Urinary bladder (tissue), 4 donors: ENCODE data around the gene GRK2. TPM values are rescaled to one million over a fixed set of nuclear protein-coding genes. Genes with fewer than 3 reads are reported as not detected.

Source experiments
- DNase-seq: peaks from one replicate; pipeline ENCODE4 v3.0.0-alpha.2; 2015; ENCODE audit errors: extremely low spot score
- H3K27ac ChIP-seq: one replicate; pipeline ENCODE4 v1.5.1; 2013; ENCODE audit warnings: low read depth, mild to moderate bottlenecking, moderate library complexity
- H3K36me3 ChIP-seq: one replicate; pipeline ENCODE4 v1.6.1; 2013; ENCODE audit warnings: mild to moderate bottlenecking, moderate library complexity; ENCODE audit not compliant: insufficient read depth
- H3K4me1 ChIP-seq: one replicate; pipeline ENCODE4 v1.6.1; 2013; ENCODE audit warnings: mild to moderate bottlenecking, moderate library complexity; ENCODE audit not compliant: insufficient read depth
- H3K4me3 ChIP-seq: one replicate; pipeline ENCODE4 v1.5.1; 2013; ENCODE audit warnings: low read depth, low read length
- WGBS: extraction: QIAGEN DNeasy Blood & Tissue Kit; methylation state at CpG from one replicate; pipeline ENCODE4 v1.1.7; 2013; 5-methylcytosine and 5-hydroxymethylcytosine counted together
- polyA plus RNA-seq: library from polyadenylated mRNA; stranded (reverse); fragments of 200-250 nt; gene quantifications from one replicate; pipeline ENCODE4 v1.2.3, GENCODE V29; 2013
- total RNA-seq: library from RNA; depleted of rRNA; stranded (reverse); fragments of >200 nt; gene quantifications from one replicate; pipeline ENCODE4 v1.2.3, GENCODE V29; 2014
- donor health status: healthy with polysubstance abuse.
- donor health status: healthy.

GRK2 gene
- total and polyA plus RNA-seq, 2 donors, result 21.1 to 66.3 TPM

- no peaks in the 10 kb centered on the region for H3K4me1 ChIP-seq
- H3K4me3 ChIP-seq, result peak overlapping the region; percentile 29
- no peak for DNase-seq
- 12% methylated on average over 18 of the region's 18 CpGs for WGBS
- no peaks in the 10 kb centered on the region for H3K36me3 ChIP-seq
- H3K27ac ChIP-seq, result no peak overlapping the region
These were observed 4.7 kb upstream of the GRK2 start for GRCh38 chr11:67261640-67261945.

- WGBS, result 54% methylated on average over 18 of the region's 18 CpGs
- H3K27ac ChIP-seq, result no peak overlapping the region
- no peaks in the 10 kb centered on the region for H3K4me1 ChIP-seq
- DNase-seq, result no peak
- no peak overlapping the region for H3K4me3 ChIP-seq
- H3K36me3 ChIP-seq, result no peaks in the 10 kb centered on the region
These were observed 4.2 kb upstream of the GRK2 start for GRCh38 chr11:67261946-67262681.

GRCh38 chr11:67262731-67263675 is 3.3 kb upstream of the GRK2 start:
- no peak overlapping the region for H3K27ac ChIP-seq
- no peak overlapping the region for H3K4me3 ChIP-seq
- 43% methylated on average over 22 of the region's 22 CpGs for WGBS
- no peak for DNase-seq
- no peaks in the 10 kb centered on the region for H3K36me3 ChIP-seq
- H3K4me1 ChIP-seq, result no peaks in the 10 kb centered on the region

GRCh38 chr11:67264260-67264659 is 2.0 kb upstream of the GRK2 start:
- Histone ChIP-seq H3K36me3 (no peaks in the 10 kb centered on the region), H3K27ac (no peak overlapping the region), H3K4me1 (no peaks in the 10 kb centered on the region), H3K4me3 (no peak overlapping the region)
- DNase-seq, result no peak
- WGBS, result 98% methylated on average over 5 of the region's 5 CpGs

- 91% methylated on average over 7 of the region's 7 CpGs for WGBS
- DNase-seq, result no peak
- Histone ChIP-seq H3K36me3 (no peaks in the 10 kb centered on the region), H3K27ac (no peak overlapping the region), H3K4me1 (no peaks in the 10 kb centered on the region), H3K4me3 (no peak overlapping the region)
These were observed 1.2 kb upstream of the GRK2 start for GRCh38 chr11:67264877-67265632.

GRCh38 chr11:67265633-67266448 is 432 bp upstream of the GRK2 start:
- no peaks in the 10 kb centered on the region for H3K36me3 ChIP-seq
- DNase-seq, result no peak
- peaks cover under 1% of the 10 kb centered on the region for H3K4me1 ChIP-seq
- 12% methylated on average over 54 of the region's 54 CpGs for WGBS
- H3K4me3 ChIP-seq, result peak overlapping the region; percentile 95
- H3K27ac ChIP-seq, result no peak overlapping the region

- H3K36me3 ChIP-seq, result no peaks in the 10 kb centered on the region
- DNase-seq, result no peak
- peak overlapping the region; percentile 81 for H3K27ac ChIP-seq
- H3K4me3 ChIP-seq, result peak overlapping the region; percentile 95
- peaks cover 2% of the 10 kb centered on the region for H3K4me1 ChIP-seq
- 22% methylated on average over 30 of the region's 30 CpGs for WGBS
These were observed 1.2 kb downstream of the GRK2 start for GRCh38 chr11:67267188-67268080.

GRCh38 chr11:67268081-67268961 is 2.0 kb downstream of the GRK2 start:
- H3K4me1 ChIP-seq, result peaks cover 2% of the 10 kb centered on the region
- no peaks in the 10 kb centered on the region for H3K36me3 ChIP-seq
- H3K27ac ChIP-seq, result peak overlapping the region; percentile 62
- peak overlapping the region; percentile 95 for H3K4me3 ChIP-seq
- no peak for DNase-seq
- 62% methylated on average over 21 of the region's 21 CpGs for WGBS

- Histone ChIP-seq H3K4me1 (peaks cover 2% of the 10 kb centered on the region), H3K36me3 (no peaks in the 10 kb centered on the region), H3K27ac (no peak overlapping the region), H3K4me3 (no peak overlapping the region)
- WGBS, result 85% methylated on average over 13 of the region's 13 CpGs
- no peak for DNase-seq
These were observed 2.6 kb downstream of the GRK2 start for GRCh38 chr11:67268962-67269268.

- peak overlapping the region; percentile 61 for H3K27ac ChIP-seq
- DNase-seq, result no peak
- H3K36me3 ChIP-seq, result no peaks in the 10 kb centered on the region
- 41% methylated on average over 15 of the region's 15 CpGs for WGBS
- H3K4me3 ChIP-seq, result peak overlapping the region; percentile 11
- H3K4me1 ChIP-seq, result peaks cover 2% of the 10 kb centered on the region
These were observed 3.4 kb downstream of the GRK2 start for GRCh38 chr11:67269401-67270255.
